Esophagus squamous epithelium (tissue), 5 donors: ENCODE results near the gene RFLNA. TPM values are rescaled to one million over a fixed set of nuclear protein-coding genes. Genes with fewer than 3 reads are reported as not detected.
A peak's percentile ranks its signal among the peaks of the same experiment; 100 is the strongest.

Experiments
- DNase-seq: peaks from one replicate; lab custom pipeline; 2025; lab: John Stamatoyannopoulos, UW
- H3K27ac ChIP-seq, 4 donors: fragments of 200-600 bp; sonication (generic); one replicate each; pipeline ENCODE4 v1.5.1; 2016 to 2019; ENCODE audit warnings: mild to moderate bottlenecking in 1 of 4
- H3K27me3 ChIP-seq, 4 donors: fragments of 200-600 bp; sonication (generic); 1 replicate in 3 of 4; 2 replicates in 1 of 4; pipeline versions ENCODE4 v1.5.1 to v1.6.0; 2017 to 2021; ENCODE audit warnings: antibody characterized with exemption in 1 of 4
- H3K36me3 ChIP-seq, 3 donors: fragments of 200-600 bp; sonication (generic); one replicate each; pipeline ENCODE4 v1.5.1; 2016 to 2019
- H3K4me1 ChIP-seq, 3 donors: fragments of 200-600 bp; sonication (generic); one replicate each; pipeline ENCODE4 v1.5.1; 2017 to 2019
- H3K4me3 ChIP-seq, 4 donors: fragments of 200-600 bp; sonication (generic); 1 replicate in 3 of 4; 2 replicates in 1 of 4; pipeline ENCODE4 v1.5.1; 2016 to 2019; ENCODE audit warnings: mild to moderate bottlenecking in 2 of 4, moderate library complexity in 1 of 4
- H3K9me3 ChIP-seq, 3 donors: fragments of 200-600 bp; sonication (generic); one replicate each; pipeline ENCODE4 v1.5.1; 2016 to 2019
- POLR2A ChIP-seq, 4 donors: fragments of 450-650 bp; IDR thresholded peaks; one replicate each; pipeline ENCODE4 v1.6.1; 2017; ENCODE audit warnings: antibody characterized with exemption in 4 of 4, mild to moderate bottlenecking in 4 of 4, moderate library complexity in 3 of 4
- WGBS, 2 donors: methylation state at CpG; one replicate each; pipeline ENCODE4 v1.1.5; 2018; 5-methylcytosine and 5-hydroxymethylcytosine counted together
- intact Hi-C: fragments of 100-400 bp; cut with DNase I; formaldehyde crosslinking; loops from one replicate; pipeline ENCODE4 v1.15.0; 2022
- total RNA-seq, 4 donors: library from RNA; depleted of rRNA; stranded (reverse); fragments of >200 nt; gene quantifications; one replicate each; pipeline ENCODE4 v1.1.0, GENCODE V29; 2016
- TF ChIP-seq, protein P1 (sequence below), 6 experiments: fragments of 450-650 bp in 4 of 6; fragments of 200-600 bp in 2 of 6; sonication (generic) in 2 of 6; IDR thresholded peaks; one replicate each; pipeline ENCODE4 v1.5.1; 2016 to 2019; ENCODE audit warnings: antibody characterized with exemption in 6 of 6, mild to moderate bottlenecking in 4 of 6, moderate library complexity in 4 of 6
- donor health status: DM: yes; HTN: yes; CAD: no.

RFLNA gene
- total RNA-seq, 4 donors from 2014 or later = 0.23 to 0.57 (median 0.45) TPM; not detected in 1

- WGBS, 2 donors = 68 to 72% methylated on average over 7 of the region's 7 CpGs
- no peak for DNase-seq
- TF ChIP-seq, protein P1, sequence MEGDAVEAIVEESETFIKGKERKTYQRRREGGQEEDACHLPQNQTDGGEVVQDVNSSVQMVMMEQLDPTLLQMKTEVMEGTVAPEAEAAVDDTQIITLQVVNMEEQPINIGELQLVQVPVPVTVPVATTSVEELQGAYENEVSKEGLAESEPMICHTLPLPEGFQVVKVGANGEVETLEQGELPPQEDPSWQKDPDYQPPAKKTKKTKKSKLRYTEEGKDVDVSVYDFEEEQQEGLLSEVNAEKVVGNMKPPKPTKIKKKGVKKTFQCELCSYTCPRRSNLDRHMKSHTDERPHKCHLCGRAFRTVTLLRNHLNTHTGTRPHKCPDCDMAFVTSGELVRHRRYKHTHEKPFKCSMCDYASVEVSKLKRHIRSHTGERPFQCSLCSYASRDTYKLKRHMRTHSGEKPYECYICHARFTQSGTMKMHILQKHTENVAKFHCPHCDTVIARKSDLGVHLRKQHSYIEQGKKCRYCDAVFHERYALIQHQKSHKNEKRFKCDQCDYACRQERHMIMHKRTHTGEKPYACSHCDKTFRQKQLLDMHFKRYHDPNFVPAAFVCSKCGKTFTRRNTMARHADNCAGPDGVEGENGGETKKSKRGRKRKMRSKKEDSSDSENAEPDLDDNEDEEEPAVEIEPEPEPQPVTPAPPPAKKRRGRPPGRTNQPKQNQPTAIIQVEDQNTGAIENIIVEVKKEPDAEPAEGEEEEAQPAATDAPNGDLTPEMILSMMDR (IDR thresholded peaks at IDR 0.05) = no peak
- no peak for TF ChIP-seq POLR2A (IDR thresholded peaks at IDR 0.05)
Measured at GRCh38 chr12:124286971-124287370, 7.9 kb upstream of the RFLNA start.

GRCh38 chr12:124289634-124290600, 5.0 kb upstream of the RFLNA start:
- WGBS, 2 donors = 52 to 62% methylated on average over 12 to 18 of the region's 21 CpGs
- TF ChIP-seq, protein P1 (IDR thresholded peaks at IDR 0.05) = no peak
- TF ChIP-seq POLR2A (IDR thresholded peaks at IDR 0.05) = no peak
- H3K27ac ChIP-seq = peak overlapping the region in 1 of 4 donors; percentile 6
- no peak for DNase-seq
- H3K27me3 ChIP-seq = peaks cover 0 to 72% (median 0%) of the 10 kb centered on the region in 4 donors
- H3K36me3 ChIP-seq = no peaks in the 10 kb centered on the region
- H3K4me3 ChIP-seq = peak overlapping the region in 1 of 4 donors; percentile 29
- intact Hi-C loops = no loop called here
- H3K9me3 ChIP-seq = peaks cover 0 to 5% (median 3%) of the 10 kb centered on the region in 3 donors
- peaks cover 10 to 29% (median 12%) of the 10 kb centered on the region in 3 donors for H3K4me1 ChIP-seq

More at GRCh38 chr12:124286971-124287370, 7.9 kb upstream of the RFLNA start:
- Histone ChIP-seq H3K27ac (no peak overlapping the region), H3K27me3 (peaks cover 0 to 70% (median 0%) of the 10 kb centered on the region in 4 donors), H3K36me3 (no peaks in the 10 kb centered on the region), H3K9me3 (peaks cover 0 to 14% (median 9%) of the 10 kb centered on the region in 3 donors), H3K4me3 (no peak overlapping the region), H3K4me1 (peaks cover 7 to 24% (median 8%) of the 10 kb centered on the region in 3 donors)
- intact Hi-C loops = no loop called here

DNA sequence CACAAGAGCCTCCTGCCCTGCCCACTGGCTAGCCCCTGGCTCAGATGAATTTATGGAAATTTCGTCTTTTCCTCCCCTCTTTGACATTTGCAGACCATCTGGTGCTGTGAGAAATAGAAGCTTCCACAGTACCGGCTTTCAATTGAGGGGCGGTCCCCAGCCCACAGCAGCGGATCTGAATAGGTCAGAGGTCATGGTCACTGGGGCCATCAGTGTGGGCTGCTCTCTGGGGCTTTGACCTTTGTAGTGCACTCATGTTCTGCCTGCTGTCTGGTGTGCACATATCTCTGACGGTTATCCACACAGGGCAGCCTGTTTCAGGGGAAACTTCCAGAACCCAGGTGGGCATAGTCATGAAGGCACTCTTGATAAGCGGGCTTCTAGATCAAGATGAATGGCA, 2.5 kb upstream of the RFLNA start:
- Histone ChIP-seq H3K27me3 (peaks cover 0 to 79% (median 4%) of the 10 kb centered on the region in 4 donors), H3K9me3 (no peaks in the 10 kb centered on the region), H3K36me3 (no peaks in the 10 kb centered on the region), H3K4me1 (peaks cover 27 to 46% (median 28%) of the 10 kb centered on the region in 3 donors), H3K4me3 (no peak overlapping the region), H3K27ac (no peak overlapping the region)
- DNase-seq = no peak
- no peak for TF ChIP-seq POLR2A (IDR thresholded peaks at IDR 0.05)
- TF ChIP-seq, protein P1 (IDR thresholded peaks at IDR 0.05) = no peak
- intact Hi-C loops = no loop called here
- WGBS, 2 donors = 76 to 79% methylated on average over 4 to 6 of the region's 6 CpGs

DNA sequence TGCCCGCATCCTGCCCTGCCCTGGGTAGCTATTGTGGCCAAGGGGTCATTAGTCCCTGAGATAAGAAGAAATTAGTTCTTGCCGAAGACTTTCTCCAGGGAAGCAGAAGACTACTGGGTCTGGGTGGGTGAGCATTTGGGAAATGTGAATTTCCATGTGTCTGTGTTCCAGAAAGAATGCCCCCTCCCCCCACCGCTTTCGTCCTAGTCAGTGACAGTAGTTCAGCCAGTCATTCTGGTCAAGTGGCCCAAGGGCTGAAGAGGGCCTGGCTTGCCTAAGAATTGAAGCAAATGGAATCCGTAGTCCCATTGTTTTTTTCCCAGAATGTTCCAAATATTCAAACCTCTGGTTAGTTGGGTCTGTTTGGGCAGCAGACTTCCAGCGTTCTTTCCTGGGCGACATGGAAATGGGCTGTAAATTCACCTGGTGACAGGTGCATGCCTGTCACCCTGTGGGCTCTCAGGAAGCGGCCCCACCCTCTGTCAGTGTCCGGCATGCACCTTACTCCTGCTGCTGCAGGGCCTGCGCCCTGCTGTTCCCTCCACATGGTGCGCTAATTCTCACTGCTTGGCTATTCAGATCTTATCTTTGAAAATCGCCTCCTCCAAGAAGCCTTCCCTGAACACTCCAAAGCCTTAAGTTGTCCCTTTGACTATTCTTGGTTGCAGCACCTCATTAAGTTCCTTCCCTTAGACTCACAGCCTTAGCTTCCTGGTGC, 1.4 kb upstream of the RFLNA start:
- DNase-seq = no peak
- Histone ChIP-seq H3K9me3 (no peaks in the 10 kb centered on the region), H3K27ac (no peak overlapping the region), H3K4me3 (no peak overlapping the region), H3K4me1 (peaks cover 27 to 49% (median 28%) of the 10 kb centered on the region in 3 donors), H3K36me3 (no peaks in the 10 kb centered on the region), H3K27me3 (peaks cover 0 to 79% (median 4%) of the 10 kb centered on the region in 4 donors)
- TF ChIP-seq, protein P1 (IDR thresholded peaks at IDR 0.05) = no peak
- no peak for TF ChIP-seq POLR2A (IDR thresholded peaks at IDR 0.05)
- intact Hi-C loops = no loop called here
- WGBS, 2 donors = 84 to 88% methylated on average over 12 of the region's 12 CpGs
